ENCODE results near the gene TNFSF9.
"Not testable (repeated sequence)": the region's sequence is repeated elsewhere in the genome, so short reads cannot be mapped to it uniquely, and the experiment has no call there.

Gene TNFSF9

GRCh38 chr19:6532244-6532999, 1.6 kb downstream of the TNFSF9 start:
- DNase-seq: peak in 1 of 3 experiments; percentile 20

- DNase-seq: no peak
Measured at GRCh38 chr19:6533000-6533328, 2.1 kb downstream of the TNFSF9 start.

- no peak for DNase-seq
Measured at GRCh38 chr19:6533746-6534418, 3.1 kb downstream of the TNFSF9 start.

- no peak for DNase-seq
Measured at GRCh38 chr19:6534451-6535093, 3.7 kb downstream of the TNFSF9 start.

GRCh38 chr19:6535558-6536137, 4.8 kb downstream of the TNFSF9 start:
- DNase-seq: no peak

- DNase-seq: no peak
Measured at GRCh38 chr19:6539514-6539913, 8.7 kb downstream of the TNFSF9 start.

- DNase-seq: no peak
Measured at GRCh38 chr19:6540918-6541689, 10.3 kb downstream of the TNFSF9 start.

GRCh38 chr19:6543866-6544347, 13.1 kb downstream of the TNFSF9 start:
- DNase-seq: no peak

- DNase-seq: not testable (repeated sequence)
Measured at GRCh38 chr19:6550679-6551078, 19.9 kb downstream of the TNFSF9 start.

- DNase-seq: no peak
Measured at GRCh38 chr19:6551091-6551490, 20.3 kb downstream of the TNFSF9 start.

GRCh38 chr19:6551607-6552450, 21.0 kb downstream of the TNFSF9 start:
- DNase-seq: no peak

GRCh38 chr19:6556043-6556449, 25.2 kb downstream of the TNFSF9 start:
- no peak for DNase-seq

GRCh38 chr19:6556480-6557195, 25.8 kb downstream of the TNFSF9 start:
- no peak for DNase-seq

GRCh38 chr19:6562437-6562836, 31.6 kb downstream of the TNFSF9 start:
- DNase-seq: not testable (repeated sequence)

GRCh38 chr19:6564393-6564792, 33.6 kb downstream of the TNFSF9 start:
- DNase-seq: no peak

- DNase-seq: not testable (repeated sequence)
Measured at GRCh38 chr19:6566727-6567126, 35.9 kb downstream of the TNFSF9 start.

GRCh38 chr19:6568010-6568526, 37.2 kb downstream of the TNFSF9 start:
- no peak for DNase-seq

- no peak for DNase-seq
Measured at GRCh38 chr19:6568816-6569215, 38.0 kb downstream of the TNFSF9 start.

- no peak for DNase-seq
Measured at GRCh38 chr19:6570764-6571163, 39.9 kb downstream of the TNFSF9 start.

GRCh38 chr19:6571167-6571566, 40.3 kb downstream of the TNFSF9 start:
- DNase-seq: no peak

GRCh38 chr19:6572217-6572616, 41.4 kb downstream of the TNFSF9 start:
- no peak for DNase-seq
